GM18502 (cell line): ENCODE data around the gene CDH4.

Experiments used
- ATAC-seq: cut with Tn5 transposase; IDR thresholded peaks from one replicate; pipeline ENCODE4 v1.9.1; 2021; ENCODE audit warnings: mild to moderate bottlenecking; ENCODE audit not compliant: unreplicated experiment, poor library complexity

Gene CDH4

DNA sequence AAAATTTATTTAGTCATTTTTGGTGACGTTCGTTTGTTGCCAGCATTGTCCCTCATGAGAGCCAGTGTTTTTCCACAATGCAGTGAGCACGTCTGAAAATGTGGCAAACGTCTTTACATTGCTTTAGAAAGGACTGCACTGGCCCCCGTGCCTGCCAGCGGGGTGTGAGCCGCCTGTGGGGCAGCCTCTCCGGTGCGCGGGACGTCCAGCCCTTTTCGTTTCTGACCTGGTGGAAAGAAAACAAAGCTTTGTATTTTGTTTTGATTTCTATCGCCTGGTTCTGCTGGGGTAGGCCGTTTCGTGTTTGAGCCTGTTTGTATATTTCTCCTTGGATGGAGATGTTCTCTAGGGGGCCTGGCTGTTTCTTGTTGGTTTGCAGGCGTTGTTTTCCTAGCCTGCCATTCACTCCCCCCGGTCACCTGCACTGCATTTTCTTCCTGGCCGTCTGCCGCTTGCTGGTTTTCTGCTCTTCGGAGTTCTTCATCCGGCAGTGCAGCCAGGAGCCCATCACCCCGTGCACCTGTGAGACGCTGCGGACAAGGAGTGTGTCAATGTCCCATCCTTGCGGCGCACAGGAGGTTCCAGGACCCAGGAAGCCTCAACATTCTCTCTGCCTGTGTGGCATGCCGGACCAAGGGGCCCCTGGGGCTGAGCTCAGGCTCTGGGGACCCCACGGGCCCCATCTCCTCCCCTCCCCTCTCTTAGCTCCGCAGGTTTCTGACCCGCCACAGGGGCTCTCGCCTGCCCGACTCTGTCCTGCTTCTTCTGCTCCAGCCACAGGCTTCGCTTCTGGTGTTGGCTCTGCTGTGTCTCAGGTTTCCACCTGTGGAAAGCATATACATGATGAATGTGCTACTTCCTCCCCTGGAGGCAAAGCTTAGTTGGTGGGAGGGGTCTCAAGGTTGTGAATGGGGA lies 100.5 kb downstream of the CDH4 start:
- ATAC-seq, result no peak

DNA sequence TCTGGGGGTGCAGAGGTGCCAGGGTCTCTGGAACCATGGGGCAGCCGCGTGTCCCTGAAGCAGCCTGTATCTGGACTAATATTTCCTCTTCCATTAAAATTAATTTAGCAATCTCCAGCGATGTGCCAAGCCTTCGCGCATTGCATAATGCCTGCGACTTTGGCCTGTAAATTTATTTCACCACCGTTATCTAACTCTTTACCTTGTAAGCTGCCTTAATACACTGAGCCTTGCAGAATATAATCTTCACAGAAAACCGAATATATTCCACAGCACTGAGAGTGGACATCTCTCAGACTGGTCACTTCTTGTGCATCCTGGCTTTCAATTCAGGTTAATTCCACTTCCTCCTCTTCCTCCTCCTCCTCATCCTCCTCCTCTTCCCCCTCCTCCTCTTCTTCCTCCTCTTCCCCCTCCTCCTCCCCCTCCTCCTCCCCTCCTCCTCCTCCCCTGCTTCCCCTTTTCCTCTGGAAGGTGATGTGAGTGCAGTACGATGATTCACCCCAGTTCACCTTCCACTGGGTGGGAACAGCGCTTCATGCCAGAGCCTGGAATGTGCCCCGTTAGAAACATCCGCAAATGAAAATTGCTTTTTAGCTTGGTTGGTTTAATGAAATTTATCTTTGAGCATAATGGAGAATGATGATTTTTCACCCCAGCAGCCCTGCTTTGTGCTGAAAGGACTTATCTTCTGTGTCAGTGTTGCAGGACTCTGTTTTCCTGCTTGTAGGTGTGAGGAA lies 101.4 kb downstream of the CDH4 start:
- no peak for ATAC-seq

DNA sequence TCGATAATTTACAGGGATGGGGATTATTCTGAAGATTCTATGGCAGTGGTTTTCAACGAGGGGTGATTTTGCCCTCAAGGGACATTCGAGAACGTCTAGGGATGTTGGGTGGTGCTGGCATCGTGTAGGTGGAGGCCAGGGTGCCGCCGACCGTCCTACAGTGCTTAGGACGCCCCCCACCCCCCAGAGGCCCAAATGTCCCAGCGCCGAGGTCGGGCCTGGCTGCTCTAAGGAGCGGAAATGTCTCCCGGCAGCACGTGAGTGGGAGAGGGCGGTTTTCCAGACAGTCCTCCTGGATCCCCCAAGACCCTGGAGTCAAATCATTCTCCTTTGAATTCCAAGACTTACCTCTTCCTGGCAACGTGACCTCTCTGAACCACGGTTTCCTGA lies 101.9 kb downstream of the CDH4 start:
- no peak for ATAC-seq

GRCh38 chr20:61354501-61354900 lies 102.4 kb downstream of the CDH4 start:
- ATAC-seq, result no peak

GRCh38 chr20:61354901-61355495 lies 102.9 kb downstream of the CDH4 start:
- ATAC-seq, result no peak

DNA sequence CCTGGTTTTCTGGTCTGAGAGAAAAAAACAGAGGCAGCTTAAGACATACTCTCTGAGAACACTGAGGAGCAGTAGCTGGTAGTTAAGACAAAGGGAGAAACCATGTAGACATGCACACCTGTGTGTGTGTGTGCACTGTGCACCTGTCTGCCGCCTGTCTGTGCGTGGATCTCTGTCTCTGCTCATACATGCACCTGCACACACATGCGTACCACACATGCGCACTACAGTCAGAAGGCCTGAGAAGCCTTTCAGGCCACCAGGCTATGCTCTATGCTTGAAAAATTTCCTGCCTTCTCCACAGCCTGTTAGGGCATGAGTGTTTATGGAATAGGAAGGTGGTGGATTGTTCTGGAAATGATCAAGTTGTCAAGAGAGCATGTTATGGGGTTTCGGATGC lies 103.5 kb downstream of the CDH4 start:
- no peak for ATAC-seq

- ATAC-seq, result no peak
These were observed 104.1 kb downstream of the CDH4 start for GRCh38 chr20:61356196-61356595.

- ATAC-seq, result no peak
These were observed 105.1 kb downstream of the CDH4 start for GRCh38 chr20:61357119-61357518.

GRCh38 chr20:61359254-61359653 lies 107.2 kb downstream of the CDH4 start:
- no peak for ATAC-seq

DNA sequence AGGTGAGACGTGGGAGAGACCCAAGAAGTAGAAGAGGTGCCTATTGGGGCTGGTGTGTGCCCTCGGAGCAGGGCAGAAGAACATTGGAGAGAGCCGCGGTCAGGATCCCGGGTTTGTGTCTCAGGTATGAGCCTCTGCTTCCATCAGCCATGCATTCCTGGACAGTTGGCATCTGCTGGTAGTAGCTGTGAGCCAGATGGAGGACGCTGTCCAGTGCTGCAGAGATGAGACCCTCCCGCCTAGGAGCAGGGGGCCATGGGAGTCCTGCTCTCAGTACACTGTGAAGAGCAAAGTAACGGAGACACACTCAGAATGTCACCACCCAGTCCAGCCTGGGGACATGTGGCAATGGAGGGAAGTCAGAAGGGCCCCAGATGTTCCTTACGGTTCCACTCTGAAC lies 108.2 kb downstream of the CDH4 start:
- ATAC-seq, result no peak

DNA sequence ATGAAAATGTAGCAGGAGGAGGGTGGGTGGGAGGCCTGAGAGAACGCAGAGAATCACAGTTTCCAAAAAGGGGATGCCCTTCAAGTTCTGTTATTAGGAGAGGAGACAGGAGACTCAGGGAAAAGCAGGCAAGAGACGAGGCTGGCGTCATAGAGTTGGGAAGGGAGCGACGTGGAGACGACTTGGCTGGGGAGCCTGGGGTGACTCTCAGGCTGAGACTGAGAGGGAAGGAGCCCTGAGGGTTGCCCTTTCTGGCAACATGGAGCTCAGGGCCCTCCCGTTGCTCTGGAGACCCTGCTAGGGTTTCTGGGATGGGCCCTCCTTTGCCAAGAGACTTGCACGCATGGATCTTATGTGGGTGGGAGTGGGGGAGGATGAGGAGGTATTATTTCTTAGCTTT lies 108.9 kb downstream of the CDH4 start:
- no peak for ATAC-seq

- no peak for ATAC-seq
These were observed 109.4 kb downstream of the CDH4 start for GRCh38 chr20:61361501-61361900.

DNA sequence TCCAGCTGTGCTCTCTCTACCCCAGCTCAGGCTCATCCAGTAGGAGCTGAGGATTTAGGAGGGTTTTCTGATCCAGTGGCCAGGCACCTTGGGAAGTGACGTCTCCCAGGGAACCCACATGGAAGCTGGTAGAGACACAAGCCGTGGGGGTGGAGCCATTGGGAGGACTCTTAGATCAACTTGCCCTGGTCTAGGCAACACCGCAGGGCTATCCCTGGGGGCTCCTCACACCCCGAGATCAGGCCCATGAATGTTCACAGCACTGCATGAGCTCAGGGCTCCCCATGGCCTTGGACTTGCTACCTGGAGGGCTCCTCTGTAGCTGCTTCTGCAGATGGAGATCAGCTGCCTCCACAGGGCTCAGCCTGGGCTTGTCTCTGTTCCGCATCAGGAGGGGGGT lies 112.1 kb downstream of the CDH4 start:
- ATAC-seq, result no peak

- ATAC-seq, result no peak
These were observed 114.9 kb downstream of the CDH4 start for GRCh38 chr20:61366914-61367313.

GRCh38 chr20:61369731-61370520 lies 117.9 kb downstream of the CDH4 start:
- no peak for ATAC-seq

DNA sequence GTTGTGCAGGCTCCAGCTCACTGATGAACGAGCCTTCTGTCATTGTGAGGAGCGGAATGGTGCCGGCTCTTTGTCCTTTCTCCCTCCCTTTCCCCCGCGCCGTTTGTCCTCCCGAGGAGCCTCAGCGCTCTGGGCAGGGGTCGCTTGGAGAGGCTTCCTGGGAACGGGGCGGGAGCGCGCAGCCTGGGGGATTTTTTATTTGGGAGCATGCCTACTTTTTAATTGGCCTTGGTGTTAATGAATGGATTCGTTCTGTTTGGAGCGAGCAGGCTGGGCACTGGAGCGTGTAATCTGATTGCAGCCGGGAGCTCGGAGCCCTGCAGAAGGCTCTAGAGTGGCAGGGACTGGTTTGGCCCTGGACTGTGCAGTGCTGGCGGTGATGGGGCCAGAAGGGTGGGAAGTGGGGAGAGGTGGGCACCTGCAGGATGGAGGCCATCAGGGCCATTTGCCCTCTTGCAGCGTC lies 118.8 kb downstream of the CDH4 start:
- no peak for ATAC-seq

DNA sequence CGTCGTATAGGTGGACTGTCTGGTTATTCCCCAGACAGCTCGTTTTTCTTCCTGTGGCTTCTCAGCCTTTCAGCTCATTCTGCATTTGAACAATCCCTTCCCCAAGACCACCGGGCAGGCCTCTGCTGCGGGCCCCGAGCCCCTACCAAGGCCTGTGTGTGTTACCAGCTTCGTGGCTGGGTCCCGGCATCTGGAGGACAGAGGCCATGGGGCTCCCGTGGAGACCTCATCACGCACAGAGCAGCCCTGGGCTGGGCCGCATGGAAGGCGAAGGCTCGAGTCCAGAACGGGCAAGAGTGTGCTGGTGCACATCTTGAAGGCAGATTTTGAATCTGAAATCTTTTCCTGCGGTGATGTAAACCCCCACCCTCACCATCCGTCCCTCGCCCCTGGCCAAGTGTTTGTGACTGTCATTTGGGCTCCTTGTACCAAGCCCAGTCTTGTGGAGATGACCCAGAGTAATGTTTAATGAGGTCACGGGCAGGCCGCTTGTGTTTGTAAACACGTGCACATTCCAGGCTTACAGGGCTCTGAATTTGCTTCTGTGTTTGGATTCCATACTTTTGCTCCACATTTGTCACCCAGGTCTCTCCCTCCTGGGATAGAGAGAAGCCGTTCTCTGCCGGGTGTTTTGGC lies 119.6 kb downstream of the CDH4 start:
- ATAC-seq, result no peak

- no peak for ATAC-seq
These were observed 120.3 kb downstream of the CDH4 start for GRCh38 chr20:61372137-61373054.

GRCh38 chr20:61373055-61373399 lies 121.0 kb downstream of the CDH4 start:
- ATAC-seq, result no peak
